Measurements from ENCODE around the gene RIBC2.
"Not testable (repeated sequence)": the region's sequence is repeated elsewhere in the genome, so short reads cannot be mapped to it uniquely, and the experiment has no call there.

RIBC2 gene

DNA sequence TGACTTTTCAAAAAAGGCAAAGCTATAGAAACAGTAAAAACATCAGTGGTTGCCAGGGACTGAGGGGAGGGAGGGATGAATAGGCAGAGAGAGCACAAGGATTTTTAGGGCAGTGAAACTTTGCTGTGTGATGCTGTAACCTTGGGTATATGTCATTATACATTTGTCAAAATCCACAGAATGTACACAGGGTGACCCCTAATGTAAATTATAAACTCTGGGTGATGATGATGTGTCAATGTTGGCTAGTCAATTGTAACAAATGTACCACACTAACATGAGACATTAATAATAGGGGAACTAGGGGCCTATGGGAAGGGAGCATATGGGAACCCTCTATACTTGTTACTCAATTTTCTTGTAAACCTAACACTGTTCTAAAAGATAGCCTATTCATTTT lies 24.8 kb downstream of the RIBC2 start:
- Histone ChIP-seq H3K36me3 (ENCODE audit: control insufficient read depth in 1 of 2, insufficient read depth in 2 of 2, low read length in 2 of 2) (no peaks in the 10 kb centered on the region), H2AK5ac (ENCODE audit: low read length) (no peak overlapping the region), H3K4ac (ENCODE audit: low read depth, low read length) (no peak overlapping the region), H3K79me1 (ENCODE audit: low read length) (peaks cover 38% of the 10 kb centered on the region), H3K18ac (ENCODE audit: low read length) (no peak overlapping the region), H2BK5ac (ENCODE audit: low read depth, low read length, poor library complexity) (no peak overlapping the region), H3K27ac (ENCODE audit: low read depth, low read length) (no peak overlapping the region), H2BK120ac (ENCODE audit: insufficient read depth, low read length, poor library complexity) (no peak overlapping the region), H4K91ac (ENCODE audit: low read depth, low read length) (no peak overlapping the region), H3K9ac (ENCODE audit: low read length) (no peak overlapping the region), H3K23ac (ENCODE audit: low read length) (no peak overlapping the region), H3K27me3 (ENCODE audit: insufficient read depth, low read length) (no peaks in the 10 kb centered on the region), H2AFZ (ENCODE audit: insufficient read depth, low read length, poor library complexity) (no peak overlapping the region), H2BK12ac (ENCODE audit: low read length) (no peak overlapping the region), H3K9me3 (ENCODE audit: insufficient read depth, low read depth, low read length) (no peaks in the 10 kb centered on the region), H3K14ac (ENCODE audit: low read length) (no peak overlapping the region), H3K4me2 (ENCODE audit: low read length) (no peak overlapping the region), H3K4me3 (ENCODE audit: low read depth, low read length) (no peak overlapping the region), H3K79me2 (ENCODE audit: control insufficient read depth, insufficient read depth, low read length, poor library complexity) (peaks cover 3% of the 10 kb centered on the region), H4K8ac (ENCODE audit: low read depth, low read length) (no peak overlapping the region), H4K12ac (ENCODE audit: low read depth, low read length) (no peak overlapping the region), H3K4me1 (ENCODE audit: control insufficient read depth in 1 of 2, insufficient read depth in 2 of 2, low read length in 2 of 2) (peaks cover 14 to 23% of the 10 kb centered on the region in 2 experiments)
- DNase-seq, result no peak

DNA sequence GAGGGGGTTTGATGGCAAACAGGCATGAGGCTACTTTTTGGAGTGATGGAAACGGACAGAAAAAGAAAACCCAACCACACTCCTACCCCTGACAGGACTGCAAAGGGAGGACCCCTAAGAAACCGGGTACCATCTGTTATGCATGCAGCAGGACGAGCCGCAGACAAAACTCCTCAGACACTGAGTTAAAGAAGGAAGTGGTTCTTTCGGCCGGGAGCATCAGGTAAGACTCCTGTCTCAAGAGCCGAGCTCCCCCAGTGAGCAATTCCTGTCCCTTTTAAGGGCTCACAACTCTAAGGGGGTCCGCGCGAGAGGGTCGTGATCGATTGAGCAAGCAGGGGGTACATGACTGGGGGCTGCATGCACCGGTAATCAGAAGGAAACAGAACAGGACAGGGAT lies 27.2 kb downstream of the RIBC2 start:
- peaks cover 31 to 36% of the 10 kb centered on the region in 2 experiments for H3K4me1 ChIP-seq (ENCODE audit: control insufficient read depth in 1 of 2, insufficient read depth in 2 of 2, low read length in 2 of 2)
- no CpG with 5 or more reads among the region's 13 CpGs for WGBS (ENCODE audit: extremely low coverage, insufficient coverage, insufficient read length)
- H4K91ac ChIP-seq (ENCODE audit: low read depth, low read length), result peak overlapping the region; percentile 93
- H2BK5ac ChIP-seq (ENCODE audit: low read depth, low read length, poor library complexity), result peak overlapping the region; percentile 90
- peak overlapping the region; percentile 33 for H3K4me2 ChIP-seq (ENCODE audit: low read length)
- H3K14ac ChIP-seq (ENCODE audit: low read length), result peak overlapping the region; percentile 48
- not testable (repeated sequence) for H3K9me3 ChIP-seq (ENCODE audit: insufficient read depth, low read depth, low read length); H3K79me2 ChIP-seq (ENCODE audit: control insufficient read depth, insufficient read depth, low read length, poor library complexity); H2AFZ ChIP-seq (ENCODE audit: insufficient read depth, low read length, poor library complexity); H3K4me3 ChIP-seq (ENCODE audit: low read depth, low read length); DNase-seq; H3K36me3 ChIP-seq (ENCODE audit: control insufficient read depth in 1 of 2, insufficient read depth in 2 of 2, low read length in 2 of 2); H3K27me3 ChIP-seq (ENCODE audit: insufficient read depth, low read length); H3K9ac ChIP-seq (ENCODE audit: low read length); H3K23ac ChIP-seq (ENCODE audit: low read length); H4K12ac ChIP-seq (ENCODE audit: low read depth, low read length)
- H3K79me1 ChIP-seq (ENCODE audit: low read length), result peaks cover 48% of the 10 kb centered on the region
- H3K18ac ChIP-seq (ENCODE audit: low read length), result peak overlapping the region; percentile 58
- peak overlapping the region; percentile 82 for H2BK120ac ChIP-seq (ENCODE audit: insufficient read depth, low read length, poor library complexity)
- H3K4ac ChIP-seq (ENCODE audit: low read depth, low read length), result peak overlapping the region; percentile 49
- peak overlapping the region; percentile 78 for H2BK12ac ChIP-seq (ENCODE audit: low read length)
- H3K27ac ChIP-seq (ENCODE audit: low read depth, low read length), result peak overlapping the region; percentile 94
- peak overlapping the region; percentile 22 for H2AK5ac ChIP-seq (ENCODE audit: low read length)
- H4K8ac ChIP-seq (ENCODE audit: low read depth, low read length), result peak overlapping the region; percentile 56

- H3K4ac ChIP-seq (ENCODE audit: low read depth, low read length), result peak overlapping the region; percentile 80
- no peaks in the 10 kb centered on the region for H3K9me3 ChIP-seq (ENCODE audit: insufficient read depth, low read depth, low read length)
- no CpG with 5 or more reads among the region's 10 CpGs for WGBS (ENCODE audit: extremely low coverage, insufficient coverage, insufficient read length)
- H3K4me2 ChIP-seq (ENCODE audit: low read length), result peak overlapping the region; percentile 42
- H3K23ac ChIP-seq (ENCODE audit: low read length), result no peak overlapping the region
- peaks cover 5% of the 10 kb centered on the region for H3K79me2 ChIP-seq (ENCODE audit: control insufficient read depth, insufficient read depth, low read length, poor library complexity)
- peak overlapping the region; percentile 87 for H2AK5ac ChIP-seq (ENCODE audit: low read length)
- H3K4me1 ChIP-seq (ENCODE audit: control insufficient read depth in 1 of 2, insufficient read depth in 2 of 2, low read length in 2 of 2), result peaks cover 33 to 37% of the 10 kb centered on the region in 2 experiments
- H3K79me1 ChIP-seq (ENCODE audit: low read length), result peaks cover 50% of the 10 kb centered on the region
- peak overlapping the region; percentile 90 for H2BK5ac ChIP-seq (ENCODE audit: low read depth, low read length, poor library complexity)
- H3K27me3 ChIP-seq (ENCODE audit: insufficient read depth, low read length), result no peaks in the 10 kb centered on the region
- DNase-seq, result peak; percentile 81 to 83
- peak overlapping the region; percentile 99 for H2BK120ac ChIP-seq (ENCODE audit: insufficient read depth, low read length, poor library complexity)
- peak overlapping the region; percentile 94 for H3K27ac ChIP-seq (ENCODE audit: low read depth, low read length)
- peak overlapping the region; percentile 99 for H4K91ac ChIP-seq (ENCODE audit: low read depth, low read length)
- H4K12ac ChIP-seq (ENCODE audit: low read depth, low read length), result peak overlapping the region; percentile 66
- H2AFZ ChIP-seq (ENCODE audit: insufficient read depth, low read length, poor library complexity), result peak overlapping the region; percentile 31
- H3K9ac ChIP-seq (ENCODE audit: low read length), result no peak overlapping the region
- no peak overlapping the region for H3K4me3 ChIP-seq (ENCODE audit: low read depth, low read length)
- H4K8ac ChIP-seq (ENCODE audit: low read depth, low read length), result peak overlapping the region; percentile 80
- H2BK12ac ChIP-seq (ENCODE audit: low read length), result peak overlapping the region; percentile 90
- no peaks in the 10 kb centered on the region for H3K36me3 ChIP-seq (ENCODE audit: control insufficient read depth in 1 of 2, insufficient read depth in 2 of 2, low read length in 2 of 2)
- H3K14ac ChIP-seq (ENCODE audit: low read length), result peak overlapping the region; percentile 88
- peak overlapping the region; percentile 63 for H3K18ac ChIP-seq (ENCODE audit: low read length)
Measured at GRCh38 chr22:45441138-45441537, 27.6 kb downstream of the RIBC2 start.

GRCh38 chr22:45442116-45442515 lies 28.6 kb downstream of the RIBC2 start:
- peak overlapping the region; percentile 80 for H4K8ac ChIP-seq (ENCODE audit: low read depth, low read length)
- H3K4me3 ChIP-seq (ENCODE audit: low read depth, low read length), result no peak overlapping the region
- no peak overlapping the region for H3K23ac ChIP-seq (ENCODE audit: low read length)
- H3K9ac ChIP-seq (ENCODE audit: low read length), result no peak overlapping the region
- no peaks in the 10 kb centered on the region for H3K9me3 ChIP-seq (ENCODE audit: insufficient read depth, low read depth, low read length)
- DNase-seq, result peak in 1 of 2 donors; percentile 41
- peaks cover 38 to 43% of the 10 kb centered on the region in 2 experiments for H3K4me1 ChIP-seq (ENCODE audit: control insufficient read depth in 1 of 2, insufficient read depth in 2 of 2, low read length in 2 of 2)
- peak overlapping the region; percentile 99 for H2BK120ac ChIP-seq (ENCODE audit: insufficient read depth, low read length, poor library complexity)
- peak overlapping the region; percentile 55 for H3K18ac ChIP-seq (ENCODE audit: low read length)
- H4K12ac ChIP-seq (ENCODE audit: low read depth, low read length), result no peak overlapping the region
- no peak overlapping the region for H2AFZ ChIP-seq (ENCODE audit: insufficient read depth, low read length, poor library complexity)
- peak overlapping the region; percentile 97 for H3K14ac ChIP-seq (ENCODE audit: low read length)
- H3K79me1 ChIP-seq (ENCODE audit: low read length), result peaks cover 55% of the 10 kb centered on the region
- H3K4ac ChIP-seq (ENCODE audit: low read depth, low read length), result peak overlapping the region; percentile 71
- no peaks in the 10 kb centered on the region for H3K36me3 ChIP-seq (ENCODE audit: control insufficient read depth in 1 of 2, insufficient read depth in 2 of 2, low read length in 2 of 2)
- H2BK12ac ChIP-seq (ENCODE audit: low read length), result peak overlapping the region; percentile 91
- peak overlapping the region; percentile 47 for H2AK5ac ChIP-seq (ENCODE audit: low read length)
- H3K79me2 ChIP-seq (ENCODE audit: control insufficient read depth, insufficient read depth, low read length, poor library complexity), result peaks cover 5% of the 10 kb centered on the region
- peak overlapping the region; percentile 99 for H4K91ac ChIP-seq (ENCODE audit: low read depth, low read length)
- no peak overlapping the region for H3K4me2 ChIP-seq (ENCODE audit: low read length)
- peak overlapping the region; percentile 94 for H3K27ac ChIP-seq (ENCODE audit: low read depth, low read length)
- peak overlapping the region; percentile 99 for H2BK5ac ChIP-seq (ENCODE audit: low read depth, low read length, poor library complexity)
- H3K27me3 ChIP-seq (ENCODE audit: insufficient read depth, low read length), result no peaks in the 10 kb centered on the region
- no CpG with 5 or more reads among the region's 5 CpGs for WGBS (ENCODE audit: extremely low coverage, insufficient coverage, insufficient read length)
